ENCODE results near the gene VTN.
"Not testable (repeated sequence)": the region's sequence is repeated elsewhere in the genome, so short reads cannot be mapped to it uniquely, and the experiment has no call there.

The VTN gene

DNA sequence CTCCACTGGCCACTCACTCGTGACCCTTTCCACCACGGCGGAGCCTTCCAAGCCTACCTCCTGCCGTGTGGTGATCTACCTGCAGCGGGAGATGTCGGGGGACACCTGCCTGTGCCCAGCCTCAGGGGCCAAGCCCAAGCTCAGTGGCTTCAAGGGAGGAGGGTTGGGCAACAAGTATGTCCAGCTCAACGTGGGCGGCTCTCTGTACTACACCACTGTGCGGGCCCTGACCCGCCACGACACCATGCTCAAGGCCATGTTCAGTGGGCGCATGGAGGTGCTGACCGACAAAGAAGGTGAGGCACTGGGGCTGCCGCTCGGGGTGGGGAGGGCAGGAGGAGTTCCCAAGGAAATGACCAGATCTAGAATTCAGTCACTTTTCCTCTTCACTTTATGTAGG lies 30.7 kb downstream of the VTN start:
- no peak for DNase-seq

DNA sequence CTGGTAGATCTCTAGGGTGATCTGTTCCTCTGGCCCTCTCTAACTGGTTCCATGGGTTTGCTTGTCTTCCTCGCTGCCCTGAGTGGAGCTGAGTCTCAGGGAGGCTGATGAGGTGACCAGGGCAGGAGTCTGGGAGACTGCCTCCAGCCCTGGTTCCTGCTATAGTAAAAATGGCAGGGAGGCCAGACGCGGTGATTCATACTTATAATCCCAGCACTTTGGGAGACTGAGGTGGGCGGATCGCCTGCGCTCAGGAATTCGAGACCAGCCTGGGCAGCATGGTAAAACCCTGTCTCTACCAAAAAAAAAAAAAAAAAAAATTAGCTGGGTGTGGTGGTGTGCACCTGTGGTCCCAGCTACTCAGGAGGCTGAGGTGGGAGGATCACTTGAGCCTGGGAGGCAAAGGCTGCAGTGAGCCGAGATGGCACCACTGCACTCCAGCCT lies 31.3 kb downstream of the VTN start:
- DNase-seq = not testable (repeated sequence)

GRCh38 chr17:28338056-28338768 lies 31.9 kb downstream of the VTN start:
- DNase-seq = peak; percentile 77

DNA sequence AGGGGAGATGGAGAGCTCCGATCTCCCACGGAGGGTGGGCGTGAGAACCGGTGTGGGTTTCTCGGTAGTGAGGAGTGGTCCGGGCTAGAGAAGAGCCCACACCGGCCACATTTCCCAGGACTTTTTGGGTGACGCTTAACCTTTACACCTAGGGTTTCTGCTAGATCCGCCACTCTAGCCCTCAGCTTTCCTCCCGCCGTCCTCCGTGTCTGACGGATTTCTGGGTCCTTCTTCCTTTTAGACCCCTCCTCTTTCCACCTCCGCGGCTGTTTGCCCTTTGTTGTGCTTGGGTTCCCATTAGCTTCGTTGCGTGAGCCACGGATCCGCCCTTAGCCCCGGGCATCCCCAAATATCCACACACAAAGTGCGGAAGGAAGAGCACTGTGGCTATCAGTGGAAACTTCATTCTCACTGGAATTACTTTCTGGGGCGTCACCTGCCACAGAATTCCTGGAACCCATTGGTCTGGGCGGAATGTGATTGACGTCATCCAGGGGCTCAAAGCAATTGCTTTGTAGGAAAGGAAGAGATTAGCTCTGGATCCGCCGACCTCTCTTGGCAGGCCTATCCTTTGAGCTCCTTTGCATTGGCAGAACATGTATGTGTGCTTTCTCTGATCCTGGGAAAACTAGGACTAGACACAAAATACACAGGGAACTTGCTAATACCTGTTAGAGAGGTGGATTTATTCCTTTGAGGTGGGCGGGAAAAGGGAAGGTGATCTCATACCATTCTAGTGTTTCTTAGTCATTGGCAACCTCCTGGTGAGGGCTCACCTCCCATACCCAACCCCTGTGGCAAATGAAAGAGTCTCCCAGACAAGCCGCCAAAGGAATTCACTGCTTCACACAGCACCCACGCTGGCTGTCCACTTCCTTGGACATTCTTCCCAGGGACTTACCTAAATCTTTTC lies 33.9 kb downstream of the VTN start:
- DNase-seq = peak; percentile 70

DNA sequence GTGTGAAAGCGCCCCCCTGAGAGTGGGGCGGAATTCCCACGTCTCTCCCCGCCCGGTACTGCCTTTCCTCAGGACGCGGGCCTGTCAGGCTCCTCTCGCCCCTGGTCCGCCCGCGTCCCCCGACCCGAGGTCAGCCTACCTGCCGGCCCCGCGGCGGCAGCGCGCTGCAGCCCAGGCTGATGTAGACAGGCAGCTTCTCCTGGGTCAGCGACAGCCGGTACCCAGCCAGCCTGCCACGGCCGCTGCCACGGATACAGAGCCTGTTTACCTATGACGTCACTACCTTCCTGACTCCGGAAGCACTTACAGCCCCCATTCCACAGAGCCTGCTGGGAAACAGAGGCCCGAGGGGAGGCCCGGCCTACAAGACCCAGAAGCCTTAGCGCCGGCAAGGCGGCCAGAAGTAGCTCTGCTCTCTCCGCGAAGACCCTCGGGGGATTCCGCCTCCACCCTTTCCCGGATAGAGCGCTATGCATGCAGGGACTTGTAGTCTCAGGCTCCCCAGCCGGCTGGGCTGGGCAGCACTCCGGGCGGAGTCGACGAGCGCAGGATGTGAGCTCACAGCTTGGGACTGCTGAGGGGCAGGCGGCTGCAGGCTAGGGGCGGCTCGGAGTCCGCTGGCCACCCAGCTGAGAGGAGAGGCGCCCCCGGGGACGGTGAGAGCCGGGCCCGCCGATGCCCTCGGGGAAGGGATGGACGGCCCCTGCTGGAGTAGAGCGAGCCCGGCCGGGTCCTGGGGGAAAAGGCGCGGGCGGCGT lies 34.7 kb downstream of the VTN start, which contains the start of the genes IFT20 and TNFAIP1:
TSS of gene IFT20 (minus strand) at position 272 of the 758 bp plus-strand sequence. CDS start 3,487 bp downstream, outside the sequence.
TSS of gene TNFAIP1 (plus strand) at position 561 of the 758 bp plus-strand sequence. CDS start 3,761 bp downstream, outside the sequence.
- DNase-seq = peak; percentile 100

DNA sequence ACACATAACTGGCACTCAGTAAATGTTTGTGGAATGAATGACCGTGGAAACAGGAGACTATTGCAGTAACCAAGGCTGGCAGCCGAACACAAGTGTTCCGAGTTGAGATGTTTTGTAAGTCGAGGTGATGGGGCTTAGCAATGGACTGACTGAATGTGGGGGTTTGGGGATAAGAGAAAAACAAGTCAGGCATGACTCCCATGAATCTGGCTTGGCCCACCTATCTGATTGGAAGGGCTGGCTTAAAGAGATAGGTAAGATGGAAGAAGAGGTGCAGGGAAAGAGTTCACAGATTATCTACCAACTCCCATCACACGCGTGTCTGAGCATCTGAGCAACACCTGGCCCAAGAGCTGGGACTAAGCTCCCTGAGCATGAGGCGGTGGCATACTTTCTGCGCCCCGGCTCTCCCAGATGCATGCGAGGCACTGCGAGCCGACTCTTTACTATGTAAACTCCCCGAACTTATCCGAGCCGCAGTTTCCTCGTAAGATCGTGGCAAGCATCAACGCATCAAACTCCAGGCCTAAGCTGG lies 35.4 kb downstream of the VTN start:
- DNase-seq = peak; percentile 32

- no peak for DNase-seq
Measured at GRCh38 chr17:28334171-28334570, 35.9 kb downstream of the VTN start.

- peak; percentile 17 for DNase-seq
Measured at GRCh38 chr17:28333083-28333746, 36.9 kb downstream of the VTN start.

DNA sequence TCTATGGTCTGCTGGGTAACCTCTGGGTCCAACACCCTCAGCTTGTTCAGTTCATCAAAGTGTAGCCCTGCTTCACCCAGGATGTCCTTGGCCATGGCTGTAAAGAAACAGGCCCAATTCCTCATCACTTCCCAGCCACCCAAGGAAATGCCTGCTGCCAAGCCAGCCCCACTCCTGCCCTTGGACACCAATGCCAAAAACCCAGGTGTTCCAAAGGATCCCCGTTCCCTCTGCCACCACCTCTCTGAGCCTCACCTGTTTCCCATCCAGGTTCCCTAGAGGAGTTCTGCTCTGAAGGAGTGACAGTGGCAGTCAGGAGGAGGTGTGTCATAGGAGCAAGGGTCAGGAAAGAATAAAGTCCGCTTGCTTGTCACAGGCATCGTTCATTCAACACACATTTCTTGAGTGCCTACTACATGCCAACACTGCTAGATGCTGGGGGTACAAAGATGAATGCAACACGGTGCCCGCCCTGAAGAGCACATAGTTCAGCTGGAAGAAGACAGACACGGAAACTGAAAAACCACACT lies 38.2 kb downstream of the VTN start:
- no peak for DNase-seq

DNA sequence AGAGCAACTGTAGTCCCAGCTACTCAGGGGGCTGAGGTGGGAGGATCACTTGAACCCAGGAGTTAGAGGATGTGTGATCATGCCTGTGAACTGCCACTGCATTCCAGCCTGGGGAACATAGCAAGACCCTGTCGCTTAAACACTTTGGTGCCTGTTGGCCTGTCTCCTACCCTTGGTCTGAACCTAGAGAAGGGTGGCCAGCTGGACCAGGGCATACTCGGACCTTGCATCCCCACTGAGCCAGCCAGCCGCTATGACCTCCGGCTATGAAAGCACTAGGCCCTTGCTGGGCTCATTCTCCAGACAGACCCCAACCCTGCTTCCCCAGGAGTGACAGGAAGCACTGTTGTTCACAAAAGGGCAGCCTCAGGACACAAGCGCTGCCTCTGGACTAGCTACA lies 39.4 kb downstream of the VTN start:
- DNase-seq = no peak

- peak; percentile 46 for DNase-seq
Measured at GRCh38 chr17:28328325-28328724, 41.8 kb downstream of the VTN start.

DNA sequence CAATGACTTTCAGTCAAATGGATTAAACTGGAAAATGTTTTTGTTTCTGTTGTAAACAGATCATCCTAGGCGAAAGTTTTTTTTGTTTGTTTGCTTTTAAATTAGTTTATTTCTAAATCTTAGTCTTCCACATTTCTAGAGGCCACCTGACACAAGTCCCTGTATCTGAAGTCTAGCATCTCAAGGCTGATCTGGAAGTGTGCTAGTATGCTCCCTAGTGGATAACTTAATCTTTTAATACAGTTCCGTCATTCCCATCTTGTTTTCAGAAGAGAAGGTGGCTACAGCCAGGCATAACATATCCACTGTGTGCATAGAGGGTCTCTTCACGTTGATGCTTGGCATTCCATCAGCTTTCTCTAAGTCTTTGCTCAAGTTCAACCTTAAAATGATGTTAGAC lies 42.4 kb downstream of the VTN start:
- peak; percentile 44 for DNase-seq

DNA sequence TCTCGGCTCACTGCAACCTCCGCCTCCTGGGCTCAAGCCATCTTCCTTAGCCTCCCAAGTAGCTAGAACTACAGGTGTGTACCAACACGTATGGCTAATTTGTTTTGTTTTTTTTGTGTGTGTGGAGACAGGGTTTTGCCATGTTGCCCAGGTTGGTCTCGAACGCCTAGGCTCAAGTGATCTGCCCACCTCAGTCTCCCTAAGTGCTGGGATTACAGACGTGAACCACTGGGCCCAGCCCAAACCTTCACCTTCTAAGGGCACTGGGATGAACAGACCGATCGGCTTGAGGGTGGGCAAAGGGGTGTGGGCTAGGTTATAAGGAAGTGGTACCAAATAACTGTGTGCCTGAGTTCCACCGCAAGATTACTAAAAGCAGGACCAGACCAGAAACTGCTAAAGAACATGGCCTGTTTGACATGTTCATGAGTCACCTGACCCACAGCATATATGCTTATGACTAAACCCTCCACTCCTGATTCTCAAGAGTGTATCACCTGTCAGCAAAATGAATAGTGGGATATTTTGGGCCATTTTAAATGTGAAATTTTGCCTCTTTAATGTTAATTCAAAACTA lies 43.0 kb downstream of the VTN start:
- peak; percentile 41 for DNase-seq

DNA sequence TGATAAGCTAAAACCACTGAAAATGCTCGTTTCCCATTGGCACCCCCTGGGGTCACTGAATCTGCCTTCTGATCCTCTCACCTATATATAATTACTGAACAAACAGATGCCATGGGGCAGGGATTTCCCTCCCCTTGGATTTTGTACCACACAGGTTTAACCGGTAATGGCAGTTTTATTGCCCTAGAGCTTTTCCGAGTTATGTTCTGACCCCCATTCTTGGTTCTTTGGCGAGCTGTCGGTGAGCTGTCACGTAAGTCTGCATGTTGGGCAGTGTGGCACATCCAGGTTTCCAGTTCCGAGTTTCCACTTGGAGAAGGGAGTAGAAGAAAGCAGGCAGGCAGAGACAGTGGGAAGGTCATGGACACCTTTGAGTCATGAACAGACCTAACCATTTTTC lies 44.0 kb downstream of the VTN start:
- DNase-seq = no peak

- DNase-seq = no peak
Measured at GRCh38 chr17:28325211-28325610, 44.9 kb downstream of the VTN start.

- no peak for DNase-seq
Measured at GRCh38 chr17:28324781-28325180, 45.3 kb downstream of the VTN start.

DNA sequence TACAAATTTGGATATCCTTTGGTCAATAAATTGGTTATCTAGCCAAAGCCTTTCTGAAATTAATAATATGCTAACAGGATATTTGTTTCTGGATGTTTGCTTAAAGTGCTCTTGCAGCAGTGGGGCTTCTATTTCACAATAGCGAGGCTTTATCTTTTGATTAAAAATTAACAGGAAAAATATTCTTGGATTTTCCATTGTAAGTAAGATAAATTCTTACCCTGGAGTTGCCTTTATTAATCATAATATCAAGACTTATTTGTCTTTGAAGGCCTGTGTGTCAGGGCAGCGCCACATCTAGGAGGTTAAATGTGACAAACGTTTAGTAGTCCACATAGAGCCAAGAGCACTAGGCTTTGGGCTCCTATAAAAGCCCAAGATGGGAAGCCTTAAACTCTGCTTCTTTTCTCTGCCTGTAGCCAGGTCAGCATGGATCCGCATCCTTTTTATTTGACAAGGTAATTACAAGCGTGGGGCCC lies 45.8 kb downstream of the VTN start:
- DNase-seq = no peak

GRCh38 chr17:28320215-28321061 lies 49.7 kb downstream of the VTN start:
- DNase-seq = no peak

DNA sequence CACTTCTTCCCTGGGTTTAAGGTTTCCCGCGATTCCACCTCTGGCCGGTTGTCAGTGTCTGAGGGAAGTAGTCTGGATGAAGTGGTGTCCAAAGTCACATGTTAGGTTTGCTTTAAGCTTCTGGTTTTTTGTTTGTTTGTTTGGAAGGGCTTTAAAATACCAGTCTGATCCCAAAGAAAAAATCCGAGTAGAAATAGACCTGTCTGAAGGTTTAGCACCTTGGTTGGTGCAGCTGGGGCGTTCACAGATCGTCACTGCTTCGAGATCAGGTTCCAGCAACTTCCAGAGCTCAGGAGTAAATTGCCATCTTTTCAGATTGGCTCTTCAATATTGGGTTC lies 50.5 kb downstream of the VTN start:
- DNase-seq = no peak

All from HCEC 1CT (cell line).